Measurements from ENCODE around the gene THPO. TPM values are rescaled to one million over a fixed set of nuclear protein-coding genes. Genes with fewer than 3 reads are reported as not detected.

The THPO gene
- total and polyA plus RNA-seq, 9 of the 15 experiments (the other 6 are each of a cell fraction or from before 2014, with no cell fraction given): 0.11 to 1.1 (median 0.35) TPM; not detected in 1

- Histone ChIP-seq H3K27ac (ENCODE audit: extremely low read depth, low read depth, low read length) (no peak overlapping the region), H3K36me3 (ENCODE audit: control insufficient read depth, insufficient read depth, low read length) (peaks cover 52% of the 10 kb centered on the region), H3K4me3 (no peak overlapping the region), H3K9me3 (replicated peaks; ENCODE audit: control insufficient read depth, insufficient read depth, low read depth, low read length) (no peaks in the 10 kb centered on the region), H2AFZ (ENCODE audit: low read depth, low read length) (no peak overlapping the region), H3K9me1 (ENCODE audit: control insufficient read depth, insufficient read depth, low read length) (peaks cover 3% of the 10 kb centered on the region), H4K20me1 (replicated peaks; ENCODE audit: control insufficient read depth, insufficient read depth, low read length) (0 out of 2 replicates have a peak, but pooled peaks cover 7% of the 10 kb centered on the region), H3K4me1 (replicated peaks in 1 of 2; ENCODE audit: control insufficient read depth in 2 of 2, insufficient read depth in 2 of 2, low read length in 2 of 2) (peaks cover 4 to 7% of the 10 kb centered on the region in 2 experiments; a peak in 3 of 5 replicates), H3K27me3 (ENCODE audit: control insufficient read depth in 2 of 2, insufficient read depth in 2 of 2, low read length in 2 of 2) (peaks cover 0 to 4% of the 10 kb centered on the region in 2 experiments; a peak in 1 of 5 replicates), H3K9ac (ENCODE audit: insufficient read depth in 1 of 2, low read depth in 2 of 2, low read length in 2 of 2) (peak overlapping the region in 1 of 2 experiments; percentile 45; a peak in 1 of 4 replicates), H3K79me2 (ENCODE audit: control insufficient read depth, insufficient read depth, low read length) (peaks cover 16% of the 10 kb centered on the region), H3K4me2 (ENCODE audit: insufficient read depth, low read length) (no peak overlapping the region)
- no TSS peak for BruUV-seq (replicated peaks)
- DNase-seq (ENCODE audit: extremely low read depth in 1 of 4, low spot score in 3 of 4) (no peak), FAIRE-seq (no peak), ATAC-seq (no peak)
- TF ChIP-seq POLR2B (IDR thresholded peaks at IDR 0.05; ENCODE audit: low read depth, partially characterized antibody) (peak; percentile 48), SUPT5H (IDR thresholded peaks at IDR 0.05) (no peak; the same call in 1 of the 2 replicates), XRCC5 (IDR thresholded peaks at IDR 0.05; ENCODE audit: low read depth, low read length) (no peak), HSF4 (CRISPR knock-in tag; IDR thresholded peaks at IDR 0.05; ENCODE audit: borderline replicate concordance) (no peak), NFIC (IDR thresholded peaks at IDR 0.05) (peak; percentile 66)
- intact Hi-C loops (cut with micrococcal nuclease): no loop called here
- CTCF ChIA-PET (ENCODE audit: low intra/inter-chr PET ratio): no interaction called here
- in situ Hi-C loops (cut with MboI): no loop called here
- POLR2A ChIA-PET: interaction anchor here (0.6 to 1.6 kb wide), 5 partner anchors 8 to 239 kb away, joined by 3 to 7 read pairs (median 3); no protein-coding TSS in a partner anchor
- 100% methylated on average over 3 of the region's 3 CpGs for WGBS (ENCODE audit: insufficient coverage, low coverage, missing lambda C conversion rate)
Measured at GRCh38 chr3:184368586-184369183, 9.3 kb downstream of the THPO start.

GRCh38 chr3:184368116-184368515 lies 9.9 kb downstream of the THPO start:
- Histone ChIP-seq H3K4me2 (ENCODE audit: insufficient read depth, low read length) (no peak overlapping the region), H4K20me1 (replicated peaks; ENCODE audit: control insufficient read depth, insufficient read depth, low read length) (0 out of 2 replicates have a peak, but pooled peaks cover 7% of the 10 kb centered on the region), H3K79me2 (ENCODE audit: control insufficient read depth, insufficient read depth, low read length) (peaks cover 21% of the 10 kb centered on the region), H3K36me3 (ENCODE audit: control insufficient read depth, insufficient read depth, low read length) (peaks cover 52% of the 10 kb centered on the region), H3K9me1 (ENCODE audit: control insufficient read depth, insufficient read depth, low read length) (peaks cover 3% of the 10 kb centered on the region), H3K9ac (ENCODE audit: insufficient read depth in 1 of 2, low read depth in 2 of 2, low read length in 2 of 2) (no peak overlapping the region), H3K9me3 (replicated peaks; ENCODE audit: control insufficient read depth, insufficient read depth, low read depth, low read length) (no peaks in the 10 kb centered on the region), H3K27ac (ENCODE audit: extremely low read depth, low read depth, low read length) (no peak overlapping the region), H3K4me1 (replicated peaks in 1 of 2; ENCODE audit: control insufficient read depth in 2 of 2, insufficient read depth in 2 of 2, low read length in 2 of 2) (peaks cover 4 to 7% of the 10 kb centered on the region in 2 experiments; a peak in 3 of 5 replicates), H2AFZ (ENCODE audit: low read depth, low read length) (no peak overlapping the region), H3K27me3 (ENCODE audit: control insufficient read depth in 2 of 2, insufficient read depth in 2 of 2, low read length in 2 of 2) (no peaks in the 10 kb centered on the region; a peak in 1 of 5 replicates), H3K4me3 (no peak overlapping the region)
- POLR2A ChIA-PET: interaction anchor here (0.7 to 1.6 kb wide), 4 partner anchors 9 to 239 kb away, joined by 3 to 7 read pairs (median 3); no protein-coding TSS in a partner anchor
- FAIRE-seq: no peak
- no TSS peak for BruUV-seq (replicated peaks)
- WGBS (ENCODE audit: insufficient coverage, low coverage, missing lambda C conversion rate): 93% methylated on average over 9 of the region's 9 CpGs
- CTCF ChIA-PET (ENCODE audit: low intra/inter-chr PET ratio): no interaction called here
- no peak for ATAC-seq
- no peak for DNase-seq (ENCODE audit: extremely low read depth in 1 of 4, low spot score in 3 of 4)
- in situ Hi-C loops (cut with MboI) (no loop called here), intact Hi-C loops (cut with micrococcal nuclease) (no loop called here)
- no peak for TF ChIP-seq KHSRP (IDR thresholded peaks at IDR 0.05)
- no peak for TF ChIP-seq ZMIZ1 (IDR thresholded peaks at IDR 0.05; ENCODE audit: low read depth in 2 of 2, low read length in 2 of 2)
- TF ChIP-seq MCM5 (IDR thresholded peaks at IDR 0.05; ENCODE audit: low read depth): no peak
- TF ChIP-seq POLR2AphosphoS5 (IDR thresholded peaks at IDR 0.05; ENCODE audit: control insufficient read depth, insufficient read depth, low read depth, low read length): no peak
- no peak for TF ChIP-seq ZBTB26 (CRISPR knock-in tag; IDR thresholded peaks at IDR 0.05)
- no peak for TF ChIP-seq ARID2 (IDR thresholded peaks at IDR 0.05)
- TF ChIP-seq ZBTB17 (CRISPR knock-in tag; IDR thresholded peaks at IDR 0.05): no peak

Measured in K562 (cell line).